SK-N-MC (cell line): Measurements from ENCODE around the gene OCIAD2.

Experiments
- EZH2 ChIP-seq: fragments of 200-600 bp; sonication (generic); IDR thresholded peaks from one replicate; pipeline ENCODE4 v1.6.1; 2017; ENCODE audit warnings: antibody characterized with exemption
- FOXP2 ChIP-seq: optimal IDR thresholded peaks from 2 replicates; pipeline ENCODE3; 2011; ENCODE audit warnings: mild to moderate bottlenecking, moderate library complexity; ENCODE audit not compliant: insufficient read depth; ENCODE audit errors: extremely low read length, control extremely low read depth
- POLR2AphosphoS5 ChIP-seq: IDR thresholded peaks from 2 replicates; pipeline ENCODE4 v1.6.1; 2012; ENCODE audit warnings: mild to moderate bottlenecking, low read depth, low read length, borderline replicate concordance

DNA sequence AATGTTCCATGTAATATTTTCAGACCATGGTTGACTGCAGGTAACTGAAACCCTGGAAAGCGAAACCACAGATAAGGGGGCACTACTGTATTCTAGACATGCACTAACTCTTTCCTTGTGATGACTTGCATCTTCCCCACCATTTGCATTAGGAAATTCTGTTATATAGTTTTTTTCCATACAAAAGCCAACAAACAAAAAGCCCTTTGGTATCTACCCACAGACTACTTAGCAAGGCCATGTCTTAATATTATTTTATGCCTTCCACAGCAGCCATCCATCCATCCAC is 52.2 kb downstream of the OCIAD2 start:
- TF ChIP-seq POLR2AphosphoS5 = no peak
- no peak for TF ChIP-seq EZH2
- no peak for TF ChIP-seq FOXP2
